ENCODE data around the gene ATXN2. TPM values are rescaled to one million over a fixed set of nuclear protein-coding genes. Genes with fewer than 3 reads are reported as not detected.
"Not testable (repeated sequence)": the region's sequence is repeated elsewhere in the genome, so short reads cannot be mapped to it uniquely, and the experiment has no call there.

ATXN2 gene
- total RNA-seq, 4 donors from 2014 or later: 20.3 to 42.9 (median 25.9) TPM

DNA sequence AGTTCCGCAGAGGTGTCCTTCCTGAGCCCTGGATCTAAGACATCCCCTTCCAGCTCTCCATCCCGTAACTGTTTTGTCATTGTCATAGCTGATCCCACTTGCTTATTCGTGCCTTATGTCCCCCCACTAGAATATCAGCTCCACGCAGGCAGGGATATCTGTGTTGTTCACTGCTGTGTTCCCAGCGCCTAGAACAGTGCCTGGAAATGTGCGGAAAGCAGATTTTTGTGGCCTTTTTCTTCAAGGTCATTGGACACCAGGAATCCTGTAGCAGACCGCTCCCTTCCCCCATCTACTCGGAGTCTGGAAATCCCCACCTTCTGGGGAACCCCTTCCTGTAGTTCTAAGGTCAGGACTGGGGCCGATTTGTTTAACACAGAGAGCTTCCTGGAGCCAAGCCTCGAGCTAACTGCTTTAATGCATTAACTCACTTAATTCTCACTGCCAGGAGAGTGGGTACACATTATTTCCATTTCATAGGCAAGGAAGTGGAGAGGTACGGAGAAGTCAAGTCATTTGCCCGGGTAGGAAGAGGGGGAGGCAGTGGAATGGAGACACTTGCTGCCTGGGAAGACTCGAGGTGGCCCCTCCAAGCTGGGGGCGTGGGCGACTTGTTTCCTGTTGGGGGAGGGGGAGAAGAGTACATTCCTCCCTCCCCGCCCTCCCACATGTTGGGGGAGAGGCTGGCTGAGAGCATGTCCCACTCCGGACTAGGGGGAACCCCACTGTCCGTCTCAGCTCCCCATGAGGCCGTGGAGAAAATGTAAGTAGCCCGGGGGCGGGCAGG lies 194.6 kb downstream of the ATXN2 start:
- H3K4me3 ChIP-seq (ENCODE audit: low read depth, poor library complexity, severe bottlenecking): no peak overlapping the region
- 40% methylated on average over 20 to 21 of the region's 21 CpGs for WGBS, 2 donors
- no peak for DNase-seq (ENCODE audit: low spot score in 2 of 2)
- intact Hi-C loops (cut with DNase I; ENCODE audit: low total_unique reads): loop anchor here (5.0 kb wide), 2 partner anchors 43 to 1933 kb away; partner anchors contain the start of gene SLC8B1
- no peak for TF ChIP-seq POLR2A (IDR thresholded peaks at IDR 0.05)
- TF ChIP-seq, protein P1, sequence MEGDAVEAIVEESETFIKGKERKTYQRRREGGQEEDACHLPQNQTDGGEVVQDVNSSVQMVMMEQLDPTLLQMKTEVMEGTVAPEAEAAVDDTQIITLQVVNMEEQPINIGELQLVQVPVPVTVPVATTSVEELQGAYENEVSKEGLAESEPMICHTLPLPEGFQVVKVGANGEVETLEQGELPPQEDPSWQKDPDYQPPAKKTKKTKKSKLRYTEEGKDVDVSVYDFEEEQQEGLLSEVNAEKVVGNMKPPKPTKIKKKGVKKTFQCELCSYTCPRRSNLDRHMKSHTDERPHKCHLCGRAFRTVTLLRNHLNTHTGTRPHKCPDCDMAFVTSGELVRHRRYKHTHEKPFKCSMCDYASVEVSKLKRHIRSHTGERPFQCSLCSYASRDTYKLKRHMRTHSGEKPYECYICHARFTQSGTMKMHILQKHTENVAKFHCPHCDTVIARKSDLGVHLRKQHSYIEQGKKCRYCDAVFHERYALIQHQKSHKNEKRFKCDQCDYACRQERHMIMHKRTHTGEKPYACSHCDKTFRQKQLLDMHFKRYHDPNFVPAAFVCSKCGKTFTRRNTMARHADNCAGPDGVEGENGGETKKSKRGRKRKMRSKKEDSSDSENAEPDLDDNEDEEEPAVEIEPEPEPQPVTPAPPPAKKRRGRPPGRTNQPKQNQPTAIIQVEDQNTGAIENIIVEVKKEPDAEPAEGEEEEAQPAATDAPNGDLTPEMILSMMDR (IDR thresholded peaks at IDR 0.05): no peak

DNA sequence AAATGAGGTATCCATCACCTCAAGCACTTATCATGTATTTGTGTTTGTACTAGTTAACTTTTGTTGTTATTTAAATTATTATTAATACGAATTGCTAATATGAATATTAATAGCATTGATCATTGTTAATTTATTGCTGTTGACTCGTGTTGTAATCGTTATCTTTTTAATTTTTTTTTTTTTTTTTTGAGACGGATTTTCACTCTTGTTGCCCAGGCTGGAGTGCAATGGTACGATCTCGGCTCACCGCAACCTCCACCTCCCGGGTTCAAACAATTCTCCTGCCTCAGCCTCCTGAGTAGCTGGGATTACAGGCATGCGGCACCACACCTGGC lies 196.7 kb downstream of the ATXN2 start:
- WGBS, 2 donors: 77 to 78% methylated on average over 9 of the region's 9 CpGs
- not testable (repeated sequence) for DNase-seq (ENCODE audit: low spot score in 2 of 2); H3K4me3 ChIP-seq (ENCODE audit: low read depth, poor library complexity, severe bottlenecking)
- intact Hi-C loops (cut with DNase I; ENCODE audit: low total_unique reads): loop anchor here (5.0 kb wide), 1 partner anchor 45 kb away; no protein-coding TSS in a partner anchor

Other genes with a start within 250 kb of the ATXN2 start
- 10 to 100 TPM; 18.6 to 37.3 (median 25.1) TPM for gene PHETA1, start 230.2 kb downstream of the ATXN2 start, total RNA-seq
- gene SH2B3, start 193.4 kb downstream of the ATXN2 start, total RNA-seq: 10 to 100 TPM in 1 of 4 donors, 1 to 10 TPM in 3; 6.5 to 16.1 (median 8.2) TPM
- gene BRAP, start 86.6 kb upstream of the ATXN2 start, total RNA-seq: 10 to 100 TPM; 18.0 to 25.2 (median 22.0) TPM
- gene ACAD10, start 86.7 kb upstream of the ATXN2 start, total RNA-seq: 10 to 100 TPM; 23.1 to 40.5 (median 24.3) TPM
- gene ALDH2, start 167.6 kb upstream of the ATXN2 start, total RNA-seq: 100 to 1,000 TPM; 151 to 179 (median 157) TPM
- 10 to 100 TPM; 34.8 to 60.5 (median 49.5) TPM for gene MAPKAPK5, start 242.9 kb upstream of the ATXN2 start, total RNA-seq